Progenitor cell of endocrine pancreas (in vitro differentiated cells): Measurements from ENCODE around the gene PCDHGB2. TPM values are rescaled to one million over a fixed set of nuclear protein-coding genes. Genes with fewer than 3 reads are reported as not detected.

ENCODE experiments used
- DNase-seq: peaks from one replicate; pipeline ENCODE4 v3.0.0; 2021; ENCODE audit warnings: low spot score; ENCODE audit not compliant: unreplicated experiment
- H3K27ac Mint-ChIP-seq: 2 replicates; pipeline ENCODE4 v1.8.0; 2021; ENCODE audit warnings: mild to moderate bottlenecking, moderate library complexity, mixed read lengths
- H3K27me3 Mint-ChIP-seq: 2 replicates; pipeline ENCODE4 v1.8.0; 2021; ENCODE audit warnings: mixed read lengths
- H3K36me3 Mint-ChIP-seq: 2 replicates; pipeline ENCODE4 v1.8.0; 2022; ENCODE audit warnings: mixed read lengths; ENCODE audit not compliant: insufficient read depth
- H3K4me1 Mint-ChIP-seq: 2 replicates; pipeline ENCODE4 v1.8.0; 2021; ENCODE audit warnings: low read depth, mixed read lengths
- H3K4me3 Mint-ChIP-seq: 2 replicates; pipeline ENCODE4 v1.8.0; 2021; ENCODE audit warnings: low read depth, mild to moderate bottlenecking, moderate library complexity, mixed read lengths
- H3K9me3 Mint-ChIP-seq: 2 replicates; pipeline ENCODE4 v1.8.0; 2021; ENCODE audit warnings: low read depth, mixed read lengths
- CTCF ChIP-seq: fragments of 200-600 bp; sonication (generic); IDR thresholded peaks from one replicate; pipeline ENCODE4 v1.5.0; 2021; ENCODE audit warnings: antibody characterized with exemption, mild to moderate bottlenecking; ENCODE audit not compliant: unreplicated experiment
- total RNA-seq: library from RNA; stranded (reverse); gene quantifications from 2 replicates; pipeline ENCODE4 v1.2.1, GENCODE V29; 2021

The PCDHGB2 gene
- total RNA-seq, 1 donor from 2014 or later: 0.89 TPM

- DNase-seq: peak; percentile 86
- peak within 1 kb of the TSS; percentile 100 for H3K27ac Mint-ChIP-seq
- peak within 1 kb of the TSS; percentile 99 for H3K4me3 Mint-ChIP-seq
- H3K4me1 Mint-ChIP-seq: no peaks in the 10 kb centered on the region
- peak; percentile 91 for TF ChIP-seq CTCF
- no peaks in the 10 kb centered on the region for H3K27me3 Mint-ChIP-seq
- H3K36me3 Mint-ChIP-seq: peaks cover 53% of the 10 kb centered on the region
- H3K9me3 Mint-ChIP-seq: peaks cover 44% of the 10 kb centered on the region
These were observed 39.3 kb upstream of the PCDHGB2 start, which contains the start of gene TAF7 for GRCh38 chr5:141320225-141321169. Gene TAF7 (minus strand): TSS chr5:141320784. CDS start chr5:141320044, 740 bp downstream.

- H3K9me3 Mint-ChIP-seq: peaks cover 52% of the 10 kb centered on the region
- peak overlapping the region; percentile 41 for H3K27ac Mint-ChIP-seq
- no peak for DNase-seq
- H3K27me3 Mint-ChIP-seq: no peaks in the 10 kb centered on the region
- peaks cover 45% of the 10 kb centered on the region for H3K36me3 Mint-ChIP-seq
- peak overlapping the region; percentile 16 for H3K4me3 Mint-ChIP-seq
- no peak for TF ChIP-seq CTCF
- H3K4me1 Mint-ChIP-seq: no peaks in the 10 kb centered on the region
These were observed 37.5 kb upstream of the PCDHGB2 start for GRCh38 chr5:141322261-141322660.

- Mint-ChIP-seq H3K4me3 (peak overlapping the region; percentile 77), H3K27ac (peak overlapping the region; percentile 95), H3K36me3 (peaks cover 18% of the 10 kb centered on the region), H3K9me3 (peaks cover 44% of the 10 kb centered on the region), H3K27me3 (no peaks in the 10 kb centered on the region), H3K4me1 (no peaks in the 10 kb centered on the region)
- TF ChIP-seq CTCF: peak; percentile 59
- no peak for DNase-seq
These were observed 33.5 kb upstream of the PCDHGB2 start for GRCh38 chr5:141326088-141326854.

- no peak for DNase-seq
- no peak overlapping the region for H3K4me3 Mint-ChIP-seq
- H3K36me3 Mint-ChIP-seq: peaks cover 20% of the 10 kb centered on the region
- H3K4me1 Mint-ChIP-seq: no peaks in the 10 kb centered on the region
- no peak overlapping the region for H3K27ac Mint-ChIP-seq
- H3K27me3 Mint-ChIP-seq: no peaks in the 10 kb centered on the region
- H3K9me3 Mint-ChIP-seq: peaks cover 42% of the 10 kb centered on the region
- TF ChIP-seq CTCF: no peak
These were observed 31.6 kb upstream of the PCDHGB2 start for GRCh38 chr5:141328231-141328630.
